K562 (cell line): ENCODE measurements around the gene HSDL1. TPM values are rescaled to one million over a fixed set of nuclear protein-coding genes. Genes with fewer than 3 reads are reported as not detected.

Source experiments
- ATF1 ChIP-seq, 2 experiments: fragments of 450-650 bp in 1 of 2; IDR thresholded peaks; 2 replicates each; pipeline ENCODE4 v1.6.1; 2016; ENCODE audit warnings: missing compliant biosample characterization in 1 of 2, missing genetic modification characterization in 1 of 2
- BMI1 ChIP-seq: fragments of 150-350 bp; IDR thresholded peaks from 2 replicates; pipeline ENCODE4 v1.6.1; 2014; ENCODE audit warnings: low read length
- CCNT2 ChIP-seq: IDR thresholded peaks from 2 replicates; pipeline ENCODE4 v1.6.1; 2011; ENCODE audit warnings: borderline replicate concordance, low read depth, mild to moderate bottlenecking, moderate library complexity, mixed read lengths, low read length; ENCODE audit not compliant: insufficient read length; ENCODE audit errors: extremely low read depth
- CREB1 ChIP-seq, 2 experiments: sonication (generic) in 1 of 2; formaldehyde crosslinking in 1 of 2; IDR thresholded peaks; 2 replicates each; pipeline versions ENCODE4 v1.6.1 to v1.8.0; 2012 to 2022; ENCODE audit warnings: inconsistent platforms in 1 of 2, mild to moderate bottlenecking in 1 of 2, missing genetic modification reagents in 1 of 2, moderate library complexity in 1 of 2
- ESRRA ChIP-seq: fragments of 450-650 bp; IDR thresholded peaks from 2 replicates; pipeline ENCODE4 v1.6.1; 2014; ENCODE audit warnings: low read depth, mild to moderate bottlenecking, moderate library complexity, borderline replicate concordance
- FOS ChIP-seq: IDR thresholded peaks from 3 replicates; pipeline ENCODE4 v1.6.1; 2011; ENCODE audit not compliant: insufficient read length; ENCODE audit errors: extremely low read depth
- HCFC1 ChIP-seq: IDR thresholded peaks from 2 replicates; pipeline ENCODE4 v1.6.1; 2012; ENCODE audit warnings: low read depth, low read length, improper control_type of control experiment
- JUN ChIP-seq, 2 experiments: sonication (generic) in 1 of 2; formaldehyde crosslinking in 1 of 2; IDR thresholded peaks; 2 replicates each; pipeline versions ENCODE4 v1.6.1 to v1.8.0; 2012 to 2022; ENCODE audit warnings: borderline replicate concordance in 2 of 2, mild to moderate bottlenecking in 2 of 2, improper control_type of control experiment in 1 of 2, low read depth in 1 of 2, low read length in 1 of 2, missing genetic modification reagents in 1 of 2
- POLR2A ChIP-seq: fragments of 450-650 bp; conservative IDR thresholded peaks from 2 replicates; pipeline ENCODE4 v1.6.1; 2016
- RB1 ChIP-seq: fragments of 450-650 bp; IDR thresholded peaks from 2 replicates; pipeline ENCODE4 v1.6.1; 2017; ENCODE audit warnings: low read depth, mild to moderate bottlenecking
- SUPT5H ChIP-seq: fragments of 450-650 bp; IDR thresholded peaks from 2 replicates; pipeline ENCODE4 v1.6.1; 2016
- polyA plus RNA-seq, 8 experiments: library from polyadenylated mRNA; depleted of rRNA in 4 of 8; stranded (reverse) in 5 of 8; unstranded in 3 of 8; fragments of >200 nt; fragmentation: Nextera tagmentation in 2 of 8; fragmentation: Illumina TruSeq in 1 of 8; extraction: Ambion mirVana in 2 of 8; extraction: Trizol in 1 of 8; gene quantifications; 2 replicates each; pipeline versions ENCODE4 v1.2.1 to v1.2.3, GENCODE V29; 2011 to 2014; ENCODE audit warnings: inconsistent platforms in 1 of 8, missing spikeins in 1 of 8
- total RNA-seq, 7 experiments: library from RNA; depleted of rRNA in 6 of 7; stranded (reverse); fragments of >200 nt in 6 of 7; fragmentation: Illumina TruSeq in 2 of 7; extraction: Trizol in 2 of 7; gene quantifications; 2 replicates each; pipeline versions ENCODE4 v1.2.1 to v1.2.3, GENCODE V29; 2011 to 2021; ENCODE audit warnings: low replicate concordance in 1 of 7
- TF ChIP-seq, protein P1 (sequence below): sonication (generic); formaldehyde crosslinking; IDR thresholded peaks from 2 replicates; pipeline ENCODE4 v1.8.0; 2022; ENCODE audit warnings: mild to moderate bottlenecking, missing genetic modification reagents, borderline replicate concordance
- TF ChIP-seq, protein P2 (sequence below): fragments of 250-450 bp; sonication (Bioruptor Pico); IDR thresholded peaks from 2 replicates; pipeline ENCODE4 v1.4.0; 2020; ENCODE audit warnings: mild to moderate bottlenecking
- TF ChIP-seq, protein P3 (sequence below): fragments of 450-650 bp; IDR thresholded peaks from 2 replicates; pipeline ENCODE4 v1.6.1; 2016; ENCODE audit warnings: antibody characterized with exemption
- TF ChIP-seq, protein P4 (sequence below): fragments of 250-450 bp; sonication (Bioruptor Pico); IDR thresholded peaks from 2 replicates; pipeline ENCODE4 v1.6.1; 2021; ENCODE audit warnings: mild to moderate bottlenecking
- TF ChIP-seq, protein P5 (sequence below): fragments of 250-450 bp; sonication (Bioruptor Pico); IDR thresholded peaks from 2 replicates; pipeline ENCODE4 v1.8.0; 2022; ENCODE audit warnings: inconsistent platforms, mild to moderate bottlenecking, moderate library complexity, borderline replicate concordance
- TF ChIP-seq, protein P6 (sequence below): fragments of 450-650 bp; formaldehyde crosslinking; IDR thresholded peaks from 2 replicates; pipeline ENCODE4 v1.4.0; 2020; ENCODE audit warnings: mild to moderate bottlenecking, moderate library complexity

HSDL1 gene
- total and polyA plus RNA-seq, 9 of the 15 experiments (the other 6 are each of a cell fraction or from before 2014, with no cell fraction given): 14.8 to 41.2 (median 27.7) TPM

DNA sequence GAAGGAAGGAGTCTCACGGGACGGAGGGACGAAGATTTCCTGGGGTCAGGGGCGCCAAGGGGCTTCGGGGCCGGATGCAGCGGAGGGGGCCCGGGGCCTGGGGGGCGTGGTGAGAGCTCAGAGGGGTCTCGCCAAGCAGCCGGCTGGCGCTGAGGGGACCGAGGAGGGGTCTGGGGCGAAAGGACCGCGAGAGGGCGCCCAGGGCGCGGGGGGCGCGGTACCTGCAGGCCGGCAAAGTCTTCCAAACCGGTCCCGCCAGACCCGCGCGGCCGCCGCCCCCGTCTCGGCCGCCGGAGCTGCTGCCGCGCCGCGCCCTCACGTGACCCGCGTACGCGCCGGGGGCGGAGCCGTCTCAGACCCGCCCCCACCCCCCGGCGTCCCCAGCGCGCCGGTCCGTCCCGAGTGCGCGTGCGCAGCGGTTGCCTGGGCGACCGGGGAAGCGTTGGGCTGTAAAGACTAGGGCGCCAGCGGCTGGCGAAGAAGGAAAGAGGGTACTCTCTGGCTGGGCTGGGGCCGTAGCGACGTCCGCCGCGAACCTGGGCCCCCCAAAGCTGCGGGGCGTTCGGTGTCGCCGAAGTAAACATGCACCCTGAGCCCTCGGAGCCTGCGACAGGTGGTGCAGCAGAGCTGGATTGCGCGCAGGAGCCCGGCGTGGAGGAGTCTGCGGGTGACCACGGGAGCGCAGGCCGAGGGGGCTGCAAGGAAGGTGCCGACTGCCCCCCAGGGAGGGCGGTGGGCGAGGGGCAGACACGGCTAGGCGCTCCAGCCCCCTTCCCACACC, at the start of gene HSDL1, which contains the start of gene DNAAF1 (continued):
- TF ChIP-seq, protein P1, sequence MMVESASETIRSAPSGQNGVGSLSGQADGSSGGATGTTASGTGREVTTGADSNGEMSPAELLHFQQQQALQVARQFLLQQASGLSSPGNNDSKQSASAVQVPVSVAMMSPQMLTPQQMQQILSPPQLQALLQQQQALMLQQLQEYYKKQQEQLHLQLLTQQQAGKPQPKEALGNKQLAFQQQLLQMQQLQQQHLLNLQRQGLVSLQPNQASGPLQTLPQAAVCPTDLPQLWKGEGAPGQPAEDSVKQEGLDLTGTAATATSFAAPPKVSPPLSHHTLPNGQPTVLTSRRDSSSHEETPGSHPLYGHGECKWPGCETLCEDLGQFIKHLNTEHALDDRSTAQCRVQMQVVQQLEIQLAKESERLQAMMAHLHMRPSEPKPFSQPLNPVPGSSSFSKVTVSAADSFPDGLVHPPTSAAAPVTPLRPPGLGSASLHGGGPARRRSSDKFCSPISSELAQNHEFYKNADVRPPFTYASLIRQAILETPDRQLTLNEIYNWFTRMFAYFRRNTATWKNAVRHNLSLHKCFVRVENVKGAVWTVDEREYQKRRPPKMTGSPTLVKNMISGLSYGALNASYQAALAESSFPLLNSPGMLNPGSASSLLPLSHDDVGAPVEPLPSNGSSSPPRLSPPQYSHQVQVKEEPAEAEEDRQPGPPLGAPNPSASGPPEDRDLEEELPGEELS: no peak
- TF ChIP-seq, protein P2, sequence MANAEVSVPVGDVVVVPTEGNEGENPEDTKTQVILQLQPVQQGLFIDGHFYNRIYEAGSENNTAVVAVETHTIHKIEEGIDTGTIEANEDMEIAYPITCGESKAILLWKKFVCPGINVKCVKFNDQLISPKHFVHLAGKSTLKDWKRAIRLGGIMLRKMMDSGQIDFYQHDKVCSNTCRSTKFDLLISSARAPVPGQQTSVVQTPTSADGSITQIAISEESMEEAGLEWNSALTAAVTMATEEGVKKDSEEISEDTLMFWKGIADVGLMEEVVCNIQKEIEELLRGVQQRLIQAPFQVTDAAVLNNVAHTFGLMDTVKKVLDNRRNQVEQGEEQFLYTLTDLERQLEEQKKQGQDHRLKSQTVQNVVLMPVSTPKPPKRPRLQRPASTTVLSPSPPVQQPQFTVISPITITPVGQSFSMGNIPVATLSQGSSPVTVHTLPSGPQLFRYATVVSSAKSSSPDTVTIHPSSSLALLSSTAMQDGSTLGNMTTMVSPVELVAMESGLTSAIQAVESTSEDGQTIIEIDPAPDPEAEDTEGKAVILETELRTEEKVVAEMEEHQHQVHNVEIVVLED (CRISPR knock-in tag): peak; percentile 95
- TF ChIP-seq, protein P3, sequence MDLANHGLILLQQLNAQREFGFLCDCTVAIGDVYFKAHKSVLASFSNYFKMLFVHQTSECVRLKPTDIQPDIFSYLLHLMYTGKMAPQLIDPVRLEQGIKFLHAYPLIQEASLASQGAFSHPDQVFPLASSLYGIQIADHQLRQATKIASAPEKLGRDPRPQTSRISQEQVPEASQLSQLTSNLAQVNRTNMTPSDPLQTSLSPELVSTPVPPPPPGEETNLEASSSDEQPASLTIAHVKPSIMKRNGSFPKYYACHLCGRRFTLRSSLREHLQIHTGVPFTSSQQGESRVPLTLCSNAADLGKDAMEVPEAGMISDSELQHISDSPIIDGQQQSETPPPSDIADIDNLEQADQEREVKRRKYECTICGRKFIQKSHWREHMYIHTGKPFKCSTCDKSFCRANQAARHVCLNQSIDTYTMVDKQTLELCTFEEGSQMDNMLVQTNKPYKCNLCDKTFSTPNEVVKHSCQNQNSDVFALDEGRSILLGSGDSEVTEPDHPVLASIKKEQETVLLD: peak; percentile 90
- no peak for TF ChIP-seq ESRRA
- TF ChIP-seq ATF1 (CRISPR knock-in tag; IDR thresholded peaks at IDR 0.05): no peak
- peak; percentile 45 for TF ChIP-seq ATF1 (tag; IDR thresholded peaks at IDR 0.05)
- TF ChIP-seq, protein P4, sequence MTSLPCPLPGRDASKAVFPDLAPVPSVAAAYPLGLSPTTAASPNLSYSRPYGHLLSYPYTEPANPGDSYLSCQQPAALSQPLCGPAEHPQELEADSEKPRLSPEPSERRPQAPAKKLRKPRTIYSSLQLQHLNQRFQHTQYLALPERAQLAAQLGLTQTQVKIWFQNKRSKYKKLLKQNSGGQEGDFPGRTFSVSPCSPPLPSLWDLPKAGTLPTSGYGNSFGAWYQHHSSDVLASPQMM: no peak
- peak; percentile 55; the same call in 1 of the 2 replicates for TF ChIP-seq POLR2A
- TF ChIP-seq, protein P5, sequence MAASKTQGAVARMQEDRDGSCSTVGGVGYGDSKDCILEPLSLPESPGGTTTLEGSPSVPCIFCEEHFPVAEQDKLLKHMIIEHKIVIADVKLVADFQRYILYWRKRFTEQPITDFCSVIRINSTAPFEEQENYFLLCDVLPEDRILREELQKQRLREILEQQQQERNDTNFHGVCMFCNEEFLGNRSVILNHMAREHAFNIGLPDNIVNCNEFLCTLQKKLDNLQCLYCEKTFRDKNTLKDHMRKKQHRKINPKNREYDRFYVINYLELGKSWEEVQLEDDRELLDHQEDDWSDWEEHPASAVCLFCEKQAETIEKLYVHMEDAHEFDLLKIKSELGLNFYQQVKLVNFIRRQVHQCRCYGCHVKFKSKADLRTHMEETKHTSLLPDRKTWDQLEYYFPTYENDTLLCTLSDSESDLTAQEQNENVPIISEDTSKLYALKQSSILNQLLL (CRISPR knock-in tag): no peak
- TF ChIP-seq, protein P6, sequence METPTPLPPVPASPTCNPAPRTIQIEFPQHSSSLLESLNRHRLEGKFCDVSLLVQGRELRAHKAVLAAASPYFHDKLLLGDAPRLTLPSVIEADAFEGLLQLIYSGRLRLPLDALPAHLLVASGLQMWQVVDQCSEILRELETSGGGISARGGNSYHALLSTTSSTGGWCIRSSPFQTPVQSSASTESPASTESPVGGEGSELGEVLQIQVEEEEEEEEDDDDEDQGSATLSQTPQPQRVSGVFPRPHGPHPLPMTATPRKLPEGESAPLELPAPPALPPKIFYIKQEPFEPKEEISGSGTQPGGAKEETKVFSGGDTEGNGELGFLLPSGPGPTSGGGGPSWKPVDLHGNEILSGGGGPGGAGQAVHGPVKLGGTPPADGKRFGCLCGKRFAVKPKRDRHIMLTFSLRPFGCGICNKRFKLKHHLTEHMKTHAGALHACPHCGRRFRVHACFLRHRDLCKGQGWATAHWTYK: peak; percentile 52; the same call in 1 of the 2 replicates
- peak; percentile 47; the same call in 1 of the 2 replicates for TF ChIP-seq HCFC1
- no peak for TF ChIP-seq FOS
- peak; percentile 92 for TF ChIP-seq RB1
- peak; percentile 96 for TF ChIP-seq CCNT2
- peak; percentile 67; the same call in 1 of the 2 replicates for TF ChIP-seq JUN (IDR thresholded peaks at IDR 0.05; ENCODE audit: borderline replicate concordance, low read depth, low read length)
- no peak for TF ChIP-seq JUN (CRISPR knock-in tag; IDR thresholded peaks at IDR 0.05; ENCODE audit: borderline replicate concordance)
- TF ChIP-seq CREB1 (IDR thresholded peaks at IDR 0.05): peak; percentile 43; the same call in 1 of the 2 replicates
- TF ChIP-seq CREB1 (CRISPR knock-in tag; IDR thresholded peaks at IDR 0.05): peak; percentile 45; the same call in 1 of the 2 replicates
- 0 out of 2 replicates have a peak, but pooled peaks have one; percentile 30 for TF ChIP-seq SUPT5H
- peak; percentile 94 for TF ChIP-seq BMI1
